Erythroblast (primary cell): ENCODE data around the gene MIB2.

Experiments
- GATA1 ChIP-seq: IDR thresholded peaks from 2 replicates; pipeline ENCODE4 v1.6.1; 2011; ENCODE audit warnings: low read depth, mild to moderate bottlenecking, control low read depth, low read length, moderate library complexity
- POLR2A ChIP-seq: IDR thresholded peaks from 2 replicates; pipeline ENCODE4 v1.6.1; 2011; ENCODE audit warnings: mild to moderate bottlenecking, low read length

DNA sequence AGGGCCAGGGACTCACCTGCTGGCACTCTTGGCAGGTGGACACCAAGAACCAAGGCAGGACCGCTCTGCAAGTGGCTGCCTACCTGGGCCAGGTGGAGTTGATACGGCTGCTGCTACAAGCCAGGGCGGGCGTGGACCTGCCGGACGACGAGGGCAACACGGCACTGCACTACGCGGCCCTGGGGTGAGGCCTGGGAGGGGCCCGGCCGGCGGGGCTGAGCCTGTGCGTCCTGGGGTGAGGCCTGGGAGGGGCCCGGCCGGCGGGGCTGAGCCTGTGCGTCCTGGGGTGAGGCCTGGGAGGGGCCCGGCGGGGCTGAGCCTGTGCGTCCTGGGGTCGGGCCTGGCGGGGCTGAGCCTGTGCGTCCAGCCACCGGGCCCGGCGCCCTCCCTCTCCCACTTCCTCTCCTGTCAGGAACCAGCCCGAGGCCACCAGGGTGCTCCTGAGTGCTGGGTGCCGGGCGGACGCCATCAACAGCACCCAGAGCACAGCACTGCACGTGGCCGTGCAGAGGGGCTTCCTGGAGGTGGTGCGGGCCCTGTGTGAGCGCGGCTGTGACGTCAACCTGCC is 12.0 kb downstream of the MIB2 start:
- TF ChIP-seq POLR2A (no peak), GATA1 (no peak)
